ENCODE measurements around the gene FAM177A1. TPM values are rescaled to one million over a fixed set of nuclear protein-coding genes. Genes with fewer than 3 reads are reported as not detected.
A peak's percentile ranks its signal among the peaks of the same experiment; 100 is the strongest.
"Not testable (repeated sequence)": the region's sequence is repeated elsewhere in the genome, so short reads cannot be mapped to it uniquely, and the experiment has no call there.

The FAM177A1 gene
- total RNA-seq, 1 donor from 2014 or later = 54.0 TPM

GRCh38 chr14:35061113-35061791 lies 15.2 kb downstream of the FAM177A1 start:
- DNase-seq = not testable (repeated sequence)

GRCh38 chr14:35065731-35066130 lies 19.7 kb downstream of the FAM177A1 start:
- not testable (repeated sequence) for DNase-seq

DNA sequence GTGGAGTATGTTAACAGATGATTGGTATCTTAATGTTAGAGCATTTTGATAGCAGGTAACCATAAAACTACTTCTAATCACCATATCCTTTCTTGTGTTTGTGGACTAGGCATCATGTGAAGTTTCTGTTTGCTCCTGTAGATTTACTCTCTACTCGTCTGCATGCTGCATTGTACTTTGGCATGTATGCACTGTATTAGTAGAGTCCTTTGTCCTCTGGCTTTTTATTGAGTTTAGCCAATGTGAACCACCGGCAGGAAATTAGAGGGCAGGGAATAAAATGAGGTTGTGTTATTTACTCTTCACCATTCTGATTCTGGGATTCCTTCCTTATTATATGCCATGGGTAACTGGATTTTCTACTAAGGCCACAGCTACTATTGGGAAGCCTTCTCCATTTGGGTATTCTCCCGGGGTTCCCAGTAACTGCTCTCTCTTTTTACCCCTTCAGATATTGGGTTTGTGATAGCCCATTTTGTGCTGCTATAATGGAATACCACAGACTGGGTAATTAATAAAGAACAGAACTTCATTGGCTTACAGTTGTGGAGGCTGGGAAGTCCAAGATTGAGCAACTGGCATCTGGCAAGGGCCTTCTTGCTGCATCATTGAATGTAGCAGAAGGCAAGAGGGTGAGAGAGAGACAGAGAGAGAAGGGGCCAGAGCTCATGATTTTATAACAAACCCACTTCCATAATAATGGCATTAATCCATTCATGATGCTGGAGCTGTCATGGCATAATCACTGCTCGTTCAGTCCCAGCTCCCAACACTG lies 22.4 kb downstream of the FAM177A1 start:
- no peak for DNase-seq

DNA sequence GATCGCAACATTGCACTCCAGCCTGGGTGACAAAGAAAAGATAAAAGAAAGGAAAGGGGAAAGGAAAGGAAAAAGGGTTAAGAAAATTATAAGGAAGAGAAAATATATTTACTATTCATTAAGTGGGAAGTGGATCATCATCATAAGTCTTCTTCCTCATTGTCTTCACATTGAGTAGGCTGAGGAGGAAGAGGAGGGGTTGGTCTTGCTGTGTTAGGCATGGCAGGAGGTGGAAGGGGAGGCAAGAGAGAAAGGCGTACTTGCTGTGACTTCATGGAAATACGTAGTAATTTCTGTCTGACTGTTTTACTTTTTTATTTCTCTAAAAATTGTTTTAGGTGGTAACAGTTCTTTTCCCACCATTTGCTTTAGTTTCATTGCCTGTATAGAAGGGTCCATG lies 26.2 kb downstream of the FAM177A1 start:
- DNase-seq = no peak

DNA sequence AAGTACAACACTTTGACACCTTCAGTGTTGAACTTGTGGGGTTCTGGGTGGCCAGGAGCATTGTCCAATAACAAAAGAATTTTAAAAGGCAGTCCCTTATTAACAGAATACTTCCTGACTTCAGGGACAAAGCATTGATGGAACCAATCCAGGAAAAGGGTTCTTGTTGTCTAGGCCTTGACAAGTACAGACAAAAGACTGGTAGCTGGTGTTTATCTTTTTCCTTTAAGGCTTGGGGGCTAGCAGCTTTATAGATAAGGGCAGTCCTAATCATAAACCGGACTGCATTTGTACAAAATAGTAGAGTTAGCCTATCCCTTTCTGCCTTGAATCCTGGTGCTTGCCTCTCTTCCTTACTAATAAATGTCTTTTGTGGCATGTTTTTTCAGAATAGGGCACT lies 27.4 kb downstream of the FAM177A1 start:
- DNase-seq = no peak

- no peak for DNase-seq
Observed at GRCh38 chr14:35078082-35078481, 32.0 kb downstream of the FAM177A1 start.

DNA sequence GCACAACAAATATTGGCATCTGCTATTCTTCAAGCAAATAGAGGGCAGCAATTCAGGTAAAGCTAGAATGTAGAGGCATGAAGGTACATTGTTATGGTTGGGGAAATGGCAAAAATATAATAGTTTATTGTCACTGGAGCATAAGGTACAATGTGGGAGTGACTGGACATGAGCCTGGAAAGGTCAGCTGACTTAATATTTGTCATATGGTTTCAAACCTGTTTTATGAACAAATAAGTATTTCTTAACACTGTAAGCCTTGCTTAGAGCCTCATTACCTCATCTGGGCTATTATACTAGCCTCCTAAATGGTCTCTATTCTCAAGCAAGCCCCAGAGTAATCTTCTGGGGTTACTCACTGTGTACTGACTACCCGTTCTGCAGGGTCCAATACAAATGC lies 33.7 kb downstream of the FAM177A1 start:
- DNase-seq = no peak

GRCh38 chr14:35083530-35084150 lies 37.6 kb downstream of the FAM177A1 start:
- no peak for DNase-seq

- DNase-seq = no peak
Observed at GRCh38 chr14:35085441-35085840, 39.4 kb downstream of the FAM177A1 start.

DNA sequence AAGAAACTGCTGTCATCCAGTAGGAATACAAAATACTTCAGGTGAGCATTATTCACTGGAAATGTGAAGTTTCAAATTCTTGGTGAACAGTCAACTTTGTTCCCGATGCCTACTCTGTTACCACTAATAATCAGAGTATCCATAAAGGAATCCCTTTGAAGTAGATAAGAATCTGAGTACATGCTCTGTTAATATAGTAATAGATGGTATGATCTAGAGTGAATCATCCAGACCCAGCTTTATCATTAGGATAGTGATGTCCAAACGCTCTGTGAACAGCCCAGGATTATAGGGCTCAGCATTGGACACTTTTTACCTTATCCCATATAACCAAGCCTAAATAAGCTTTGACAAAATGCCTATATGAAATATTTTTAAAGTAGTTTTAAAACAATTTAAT lies 42.4 kb downstream of the FAM177A1 start:
- DNase-seq = no peak

GRCh38 chr14:35094645-35095044 lies 48.6 kb downstream of the FAM177A1 start:
- DNase-seq = not testable (repeated sequence)

- DNase-seq = no peak
Observed at GRCh38 chr14:35107866-35108265, 61.8 kb downstream of the FAM177A1 start.

GRCh38 chr14:35112641-35113040 lies 66.6 kb downstream of the FAM177A1 start:
- DNase-seq = no peak

- DNase-seq = no peak
Observed at GRCh38 chr14:35113308-35113950, 67.4 kb downstream of the FAM177A1 start.

DNA sequence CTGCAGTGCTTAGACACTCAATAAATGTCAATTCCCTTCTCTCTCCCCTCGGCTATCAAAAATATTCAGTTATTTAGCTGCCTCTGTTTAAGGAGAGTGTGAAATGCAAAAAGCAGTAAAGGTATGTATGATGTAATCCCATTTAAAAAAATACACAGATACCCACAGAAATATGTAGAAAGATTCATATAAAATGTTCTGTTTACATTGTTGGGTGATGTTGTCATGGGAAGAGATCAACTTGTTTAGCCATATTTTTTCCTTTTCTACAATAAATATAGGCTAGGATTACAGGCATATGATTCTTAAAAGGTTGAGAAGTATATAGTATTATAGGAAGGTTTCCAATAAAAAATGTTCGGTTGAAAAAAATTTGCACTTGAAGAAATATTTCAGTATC lies 68.0 kb downstream of the FAM177A1 start:
- no peak for DNase-seq

DNA sequence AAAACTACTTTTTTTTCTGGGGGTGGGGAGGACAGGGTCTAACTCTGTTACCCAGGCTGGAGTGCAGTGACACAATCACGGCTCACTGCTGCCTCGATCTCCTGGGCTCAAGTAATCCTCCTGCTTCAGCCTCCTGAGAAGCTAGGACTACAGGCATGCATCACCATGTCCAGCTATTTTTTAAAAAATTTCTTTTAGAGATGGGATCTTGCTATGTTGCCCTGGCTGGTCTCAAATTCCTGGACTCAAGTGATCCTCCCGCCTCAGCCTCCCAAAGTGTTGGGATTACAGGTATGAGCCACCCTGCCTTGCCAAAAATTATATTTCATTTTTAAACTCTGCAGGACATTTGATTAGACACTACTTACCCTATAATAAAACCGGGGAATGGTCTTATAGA lies 70.2 kb downstream of the FAM177A1 start:
- no peak for DNase-seq

GRCh38 chr14:35117112-35117511 lies 71.0 kb downstream of the FAM177A1 start:
- DNase-seq = no peak

DNA sequence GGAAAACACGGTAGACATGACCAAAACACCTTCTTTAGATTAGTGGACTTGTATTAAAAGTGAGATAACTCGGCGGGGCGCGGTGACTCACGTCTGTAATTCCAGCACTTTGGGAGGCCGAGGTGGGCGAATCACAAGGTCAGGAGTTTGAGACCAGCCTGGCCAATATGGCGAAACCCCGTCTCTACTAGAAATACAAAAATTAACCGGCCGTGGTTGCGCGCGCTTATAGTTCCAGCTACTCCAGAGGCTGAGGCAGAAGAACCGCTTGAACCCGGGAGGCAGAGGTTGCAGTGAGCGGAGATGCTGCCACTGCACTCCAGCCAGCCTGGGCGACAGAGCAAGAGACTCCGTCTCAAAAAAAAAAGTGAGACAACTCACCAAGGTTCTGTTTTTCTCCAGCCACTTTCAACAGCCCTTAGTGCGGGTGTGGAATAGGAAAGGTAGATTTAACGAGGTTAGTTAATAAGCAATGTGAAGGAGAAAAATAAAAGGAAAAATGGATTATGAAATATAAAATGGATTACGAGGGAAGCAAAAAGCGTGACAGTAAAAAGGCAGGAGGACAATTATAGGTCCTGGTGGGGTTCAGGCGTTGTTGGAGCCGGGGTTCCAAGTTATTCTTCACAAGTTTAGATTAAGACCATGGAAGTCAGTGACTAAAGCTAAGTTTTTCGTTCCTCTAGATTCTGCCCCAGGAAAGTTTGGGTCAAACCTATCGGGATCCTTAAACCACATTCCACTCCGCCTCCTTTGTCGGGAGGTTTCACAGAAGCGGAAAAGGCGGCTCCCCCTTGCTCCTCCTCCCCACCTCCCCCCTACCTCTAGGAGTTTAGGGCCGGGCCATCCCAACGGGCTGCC lies 75.2 kb downstream of the FAM177A1 start:
- DNase-seq = no peak

DNA sequence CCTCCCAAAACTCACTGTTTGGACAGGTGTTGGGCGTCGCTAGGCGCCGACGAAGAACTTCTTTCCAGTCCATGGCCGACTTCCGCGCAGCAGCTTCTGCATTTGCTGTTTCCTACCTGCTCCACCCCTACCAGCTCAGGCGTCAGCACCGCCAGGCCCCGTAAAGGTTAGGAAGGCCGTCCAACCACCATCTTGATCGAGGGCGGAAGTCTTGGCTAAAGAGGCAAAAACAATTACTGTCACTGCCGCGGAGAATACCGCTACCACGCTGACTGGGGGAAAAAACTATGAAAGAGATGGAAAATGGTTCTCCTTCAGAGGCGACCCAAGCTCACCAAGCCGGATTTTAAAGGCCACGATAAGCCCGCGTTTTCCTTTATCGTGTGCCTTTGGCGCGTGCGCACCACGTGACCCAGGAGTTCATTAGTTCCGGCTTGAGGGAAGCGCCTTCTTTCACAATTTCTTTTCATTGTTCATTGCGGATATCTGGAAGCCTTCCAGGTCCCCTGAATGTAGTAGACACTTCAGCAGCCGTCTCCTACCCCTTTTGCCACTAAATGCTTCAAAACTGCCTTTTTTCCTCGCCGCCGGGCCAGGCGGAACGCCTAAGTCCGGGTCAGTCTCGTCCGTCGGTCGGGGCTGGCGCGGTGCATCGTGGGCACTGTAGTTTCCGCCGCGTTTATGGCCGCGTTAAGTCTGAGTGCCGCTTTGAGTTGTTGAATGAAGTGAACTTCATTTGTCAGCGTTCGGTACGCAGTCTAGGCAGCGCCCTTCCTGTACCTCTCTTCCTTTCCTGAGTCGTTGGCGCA lies 76.0 kb downstream of the FAM177A1 start, which contains the start of the genes PPP2R3C and PRORP:
TSS of gene PPP2R3C (minus strand) at position 104 of the 809 bp plus-strand sequence. CDS start at position 73, 31 bp downstream.
TSS of gene PRORP (plus strand) at position 666 of the 809 bp plus-strand sequence. CDS start 694 bp downstream, outside the sequence.
- peak; percentile 81 for DNase-seq

- peak; percentile 39 for DNase-seq
Observed at GRCh38 chr14:35122696-35123387, 76.8 kb downstream of the FAM177A1 start.
